Endometrial microvascular endothelial cells (primary cell): Measurements from ENCODE around the gene NUDT22. TPM values are rescaled to one million over a fixed set of nuclear protein-coding genes. Genes with fewer than 3 reads are reported as not detected.

Experiments used
- in situ Hi-C: cut with HindIII; loops from 2 replicates; pipeline ENCODE4 v1.10.0; 2017; ENCODE audit warnings: low sequenced_read_pairs, low pct_unique_long_range_greater_than_20kb; ENCODE audit errors: inconsistent ontology term
- total RNA-seq: library from RNA; depleted of rRNA; stranded (reverse); fragments of >200 nt; gene quantifications from one replicate; pipeline ENCODE4 v1.2.3, GENCODE V29; 2015; ENCODE audit errors: inconsistent ontology term

The NUDT22 gene
- total RNA-seq, 1 donor from 2014 or later = 61.4 TPM

GRCh38 chr11:64250415-64251015 lies 24.4 kb downstream of the NUDT22 start:
- in situ Hi-C loops = no loop called here

- in situ Hi-C loops = no loop called here
These were observed 25.1 kb downstream of the NUDT22 start, which contains the start of gene PLCB3 for GRCh38 chr11:64251016-64251752. Gene PLCB3, plus strand, starts transcription at chr11:64251530. Its CDS starts 120 bp downstream, at chr11:64251650.

DNA sequence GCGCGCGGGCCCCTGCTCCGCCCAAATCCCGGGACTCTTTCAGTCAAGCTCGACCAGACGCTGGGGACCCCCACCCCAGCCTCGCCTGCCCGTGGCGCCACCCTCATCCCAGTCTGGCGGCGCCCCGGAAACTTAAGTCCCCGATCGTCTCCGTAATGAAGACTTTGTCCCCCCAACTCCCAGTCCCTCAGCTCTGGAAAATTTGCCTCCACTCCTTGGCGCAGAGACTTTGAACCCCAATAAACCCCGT lies 25.6 kb downstream of the NUDT22 start:
- in situ Hi-C loops = no loop called here

- in situ Hi-C loops = no loop called here
These were observed 26.2 kb downstream of the NUDT22 start for GRCh38 chr11:64252003-64252872.

DNA sequence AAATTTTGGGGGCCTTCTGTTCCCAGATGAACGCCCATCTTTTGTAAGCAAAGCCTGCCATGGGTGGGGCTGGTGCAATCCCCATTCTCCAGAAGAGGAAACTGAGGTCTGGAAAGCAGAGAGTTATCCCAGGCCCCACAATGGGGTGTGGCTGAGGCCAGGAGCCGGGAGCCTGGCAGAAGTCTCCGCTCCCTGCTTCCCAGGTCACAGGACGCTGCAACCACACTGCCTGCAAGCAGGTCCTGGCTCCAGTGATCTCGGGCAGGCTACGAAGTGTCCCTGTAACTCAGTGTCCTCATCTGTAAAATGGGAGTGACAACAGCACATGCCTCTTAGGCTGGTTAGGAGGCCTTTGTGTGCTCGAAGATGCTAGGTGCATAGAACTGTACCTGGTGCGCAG lies 27.0 kb downstream of the NUDT22 start:
- in situ Hi-C loops = no loop called here

DNA sequence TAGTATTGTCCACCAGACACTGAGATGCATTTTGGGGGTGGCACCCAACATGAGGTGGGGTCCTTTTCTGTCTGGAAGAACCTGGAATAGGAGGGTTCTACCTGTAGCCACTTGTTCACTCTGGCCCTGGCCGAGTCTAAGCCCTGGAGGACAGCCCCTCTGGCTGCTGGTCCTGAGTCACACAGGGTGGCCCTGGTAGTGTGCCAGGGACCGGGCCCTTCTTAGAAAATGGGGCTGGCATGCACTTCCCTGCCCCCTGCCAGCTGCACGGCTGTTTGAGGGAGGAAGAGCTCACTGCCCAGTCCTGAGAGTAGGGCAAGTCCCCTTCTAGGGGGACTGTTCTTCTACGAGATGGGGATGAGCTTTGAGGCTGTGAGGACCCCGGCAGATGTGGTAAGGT lies 27.4 kb downstream of the NUDT22 start:
- in situ Hi-C loops = no loop called here

- in situ Hi-C loops = no loop called here
These were observed 28.3 kb downstream of the NUDT22 start for GRCh38 chr11:64254326-64254725.

DNA sequence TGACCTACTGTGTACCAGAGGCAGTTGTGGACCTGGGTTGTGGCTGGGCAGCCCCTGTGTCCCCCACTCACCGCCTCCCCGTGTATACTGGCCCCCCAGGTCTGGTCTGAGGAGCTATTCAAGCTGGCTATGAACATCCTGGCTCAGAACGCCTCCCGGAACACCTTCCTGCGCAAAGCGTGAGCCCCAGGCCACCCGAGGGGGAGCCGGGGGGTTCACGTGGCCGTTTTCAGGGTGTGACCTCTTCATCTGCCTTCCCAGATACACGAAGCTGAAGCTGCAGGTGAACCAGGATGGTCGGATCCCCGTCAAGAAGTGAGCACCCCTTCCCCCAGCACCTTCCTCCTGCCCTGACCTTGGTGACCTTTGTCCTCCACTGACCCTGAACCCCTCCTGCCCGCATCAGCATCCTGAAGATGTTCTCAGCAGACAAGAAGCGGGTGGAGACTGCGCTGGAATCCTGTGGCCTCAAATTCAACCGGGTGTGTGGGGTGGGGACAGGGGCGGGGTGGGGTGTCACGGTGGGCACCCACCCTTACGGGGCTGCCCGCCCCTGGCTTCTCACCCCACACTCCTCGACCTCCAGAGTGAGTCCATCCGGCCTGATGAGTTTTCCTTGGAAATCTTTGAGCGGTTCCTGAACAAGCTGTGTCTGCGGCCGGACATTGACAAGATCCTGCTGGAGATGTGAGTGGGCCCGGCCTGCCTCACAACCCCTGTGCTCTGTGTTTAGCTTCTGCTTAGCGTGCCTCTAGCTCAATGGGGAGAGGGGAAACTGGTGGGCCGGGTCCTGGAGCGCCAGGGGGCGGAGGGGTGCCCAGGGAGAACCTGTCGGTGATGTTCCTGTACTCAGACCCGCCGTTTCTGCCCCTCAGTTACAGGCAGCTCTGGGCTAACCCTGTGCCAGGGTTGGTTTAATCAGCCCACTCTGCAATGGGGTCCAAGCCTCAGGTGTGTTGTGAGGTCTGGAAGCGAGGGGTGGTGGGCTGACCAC lies 29.4 kb downstream of the NUDT22 start:
- in situ Hi-C loops = no loop called here

DNA sequence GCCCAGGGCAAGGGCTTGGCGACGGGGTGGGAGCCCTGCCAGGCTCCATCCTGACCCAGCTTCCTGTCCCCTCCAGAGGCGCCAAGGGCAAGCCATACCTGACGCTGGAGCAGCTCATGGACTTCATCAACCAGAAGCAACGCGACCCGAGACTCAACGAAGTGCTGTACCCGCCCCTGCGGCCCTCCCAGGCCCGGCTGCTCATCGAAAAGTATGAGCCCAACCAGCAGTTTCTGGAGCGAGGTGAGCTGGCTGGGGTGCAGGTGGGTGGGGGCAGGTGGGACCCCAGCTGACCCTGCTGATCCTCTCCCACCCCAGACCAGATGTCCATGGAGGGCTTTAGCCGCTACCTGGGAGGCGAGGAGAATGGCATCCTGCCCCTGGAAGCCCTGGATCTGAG lies 30.2 kb downstream of the NUDT22 start:
- in situ Hi-C loops = no loop called here

DNA sequence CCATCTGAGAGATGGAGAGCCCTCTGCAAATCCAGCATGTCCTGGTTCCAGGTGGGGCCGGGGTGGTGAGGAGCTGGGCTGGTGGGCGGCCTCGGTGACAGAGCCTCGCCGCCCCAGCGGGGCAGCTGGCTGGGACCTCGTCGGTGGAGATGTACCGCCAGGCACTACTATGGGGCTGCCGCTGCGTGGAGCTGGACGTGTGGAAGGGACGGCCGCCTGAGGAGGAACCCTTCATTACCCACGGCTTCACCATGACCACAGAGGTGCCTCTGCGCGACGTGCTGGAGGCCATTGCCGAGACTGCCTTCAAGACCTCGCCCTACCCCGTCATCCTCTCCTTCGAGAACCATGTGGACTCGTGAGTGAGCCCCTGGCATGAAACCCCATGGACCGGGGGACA lies 32.3 kb downstream of the NUDT22 start:
- in situ Hi-C loops = no loop called here

DNA sequence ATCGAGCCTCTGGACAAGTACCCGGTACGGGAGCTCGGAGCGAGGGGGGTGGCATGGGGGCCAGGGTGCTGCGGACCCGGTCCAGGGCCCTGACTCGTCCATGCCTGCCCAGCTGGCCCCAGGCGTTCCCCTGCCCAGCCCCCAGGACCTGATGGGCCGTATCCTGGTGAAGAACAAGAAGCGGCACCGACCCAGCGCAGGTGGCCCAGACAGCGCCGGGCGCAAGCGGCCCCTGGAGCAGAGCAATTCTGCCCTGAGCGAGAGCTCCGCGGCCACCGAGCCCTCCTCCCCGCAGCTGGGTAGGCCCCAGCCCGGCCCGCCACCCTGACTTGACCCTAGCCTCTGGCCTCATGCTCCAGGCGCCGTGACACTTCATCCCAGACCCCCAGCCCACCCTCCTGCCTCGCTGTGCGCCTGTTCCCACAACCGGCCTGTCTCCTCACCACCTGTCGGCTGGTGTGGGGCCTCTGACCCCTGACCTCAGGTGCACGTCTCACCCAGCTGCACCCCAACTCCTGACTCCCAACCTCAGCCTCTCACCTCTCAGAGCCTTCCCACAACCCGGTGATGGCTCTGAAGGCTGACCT lies 33.0 kb downstream of the NUDT22 start:
- in situ Hi-C loops = no loop called here

DNA sequence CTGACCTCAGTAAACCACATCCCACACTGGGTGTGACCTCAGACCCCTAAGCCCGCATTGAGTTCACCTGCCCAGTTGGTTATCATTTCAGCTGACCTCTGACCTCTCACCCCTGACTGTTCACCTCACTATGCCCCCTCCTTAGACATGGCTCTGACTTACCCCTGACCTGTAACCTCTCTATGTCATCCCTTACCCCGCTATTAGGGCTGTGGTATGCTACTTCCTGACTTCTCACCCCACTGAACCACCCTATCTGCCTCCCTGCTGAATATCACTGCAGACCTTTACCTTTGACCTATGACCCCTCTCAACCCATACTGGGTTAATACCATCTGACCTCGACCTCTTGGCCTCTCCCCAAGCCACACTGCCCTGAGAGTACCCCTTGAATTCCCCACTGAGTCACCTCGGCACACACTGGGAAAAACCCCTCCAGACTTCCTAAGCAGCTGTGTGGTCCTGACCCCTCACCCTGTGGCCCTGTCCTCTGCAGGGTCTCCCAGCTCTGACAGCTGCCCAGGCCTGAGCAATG lies 33.5 kb downstream of the NUDT22 start:
- in situ Hi-C loops = no loop called here

DNA sequence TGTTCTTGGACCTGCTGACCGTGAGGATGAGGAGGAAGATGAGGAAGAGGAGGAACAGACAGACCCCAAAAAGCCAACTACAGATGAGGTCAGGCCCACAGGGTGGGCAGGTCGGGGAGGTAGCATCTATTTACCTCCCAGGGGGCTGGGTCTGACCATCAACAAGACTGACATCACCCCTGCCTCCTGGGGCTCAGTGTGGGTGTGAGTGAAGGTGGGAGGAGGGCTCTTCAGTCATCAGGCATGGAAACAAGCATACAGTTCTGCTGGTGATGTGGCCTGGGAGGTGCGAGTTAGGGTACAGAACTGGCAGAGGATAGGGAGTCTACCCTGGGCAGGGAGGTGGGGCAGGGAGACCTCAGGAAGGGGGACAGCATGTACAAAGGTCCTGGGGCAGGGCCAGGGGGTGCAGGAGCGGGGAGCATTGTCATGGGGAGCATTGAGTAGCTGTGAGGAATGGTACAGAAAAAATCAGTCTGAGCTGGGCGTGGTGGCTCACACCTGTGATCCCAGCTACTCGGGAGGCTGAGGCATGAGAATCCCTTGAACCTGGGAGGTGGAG lies 34.2 kb downstream of the NUDT22 start:
- in situ Hi-C loops = no loop called here

GRCh38 chr11:64261556-64262080 lies 35.5 kb downstream of the NUDT22 start:
- in situ Hi-C loops = no loop called here

DNA sequence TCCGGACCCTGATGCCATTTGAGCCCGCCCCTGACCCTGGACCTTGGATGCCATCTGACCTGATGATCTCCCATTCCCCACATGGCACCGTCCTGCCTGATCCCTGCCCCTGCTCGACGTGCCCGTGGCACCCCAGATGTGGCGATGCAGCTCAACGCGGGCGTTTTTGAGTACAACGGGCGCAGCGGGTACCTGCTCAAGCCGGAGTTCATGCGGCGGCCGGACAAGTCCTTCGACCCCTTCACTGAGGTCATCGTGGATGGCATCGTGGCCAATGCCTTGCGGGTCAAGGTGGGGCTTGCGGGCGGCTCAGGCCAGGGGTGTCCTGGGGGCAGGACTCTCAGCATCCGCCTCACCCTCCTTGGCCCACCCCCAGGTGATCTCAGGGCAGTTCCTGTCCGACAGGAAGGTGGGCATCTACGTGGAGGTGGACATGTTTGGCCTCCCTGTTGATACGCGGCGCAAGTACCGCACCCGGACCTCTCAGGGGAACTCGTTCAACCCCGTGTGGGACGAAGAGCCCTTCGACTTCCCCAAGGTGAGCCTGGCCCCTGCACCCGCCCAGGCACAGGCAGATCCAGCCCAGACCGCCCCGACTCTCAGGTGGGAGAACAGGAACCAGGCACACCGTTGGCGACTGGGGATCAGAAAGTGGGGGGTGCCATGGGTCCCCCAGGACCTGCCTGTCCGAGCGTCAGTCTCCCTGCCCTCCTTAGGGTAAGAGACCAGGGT lies 36.4 kb downstream of the NUDT22 start:
- in situ Hi-C loops = no loop called here

DNA sequence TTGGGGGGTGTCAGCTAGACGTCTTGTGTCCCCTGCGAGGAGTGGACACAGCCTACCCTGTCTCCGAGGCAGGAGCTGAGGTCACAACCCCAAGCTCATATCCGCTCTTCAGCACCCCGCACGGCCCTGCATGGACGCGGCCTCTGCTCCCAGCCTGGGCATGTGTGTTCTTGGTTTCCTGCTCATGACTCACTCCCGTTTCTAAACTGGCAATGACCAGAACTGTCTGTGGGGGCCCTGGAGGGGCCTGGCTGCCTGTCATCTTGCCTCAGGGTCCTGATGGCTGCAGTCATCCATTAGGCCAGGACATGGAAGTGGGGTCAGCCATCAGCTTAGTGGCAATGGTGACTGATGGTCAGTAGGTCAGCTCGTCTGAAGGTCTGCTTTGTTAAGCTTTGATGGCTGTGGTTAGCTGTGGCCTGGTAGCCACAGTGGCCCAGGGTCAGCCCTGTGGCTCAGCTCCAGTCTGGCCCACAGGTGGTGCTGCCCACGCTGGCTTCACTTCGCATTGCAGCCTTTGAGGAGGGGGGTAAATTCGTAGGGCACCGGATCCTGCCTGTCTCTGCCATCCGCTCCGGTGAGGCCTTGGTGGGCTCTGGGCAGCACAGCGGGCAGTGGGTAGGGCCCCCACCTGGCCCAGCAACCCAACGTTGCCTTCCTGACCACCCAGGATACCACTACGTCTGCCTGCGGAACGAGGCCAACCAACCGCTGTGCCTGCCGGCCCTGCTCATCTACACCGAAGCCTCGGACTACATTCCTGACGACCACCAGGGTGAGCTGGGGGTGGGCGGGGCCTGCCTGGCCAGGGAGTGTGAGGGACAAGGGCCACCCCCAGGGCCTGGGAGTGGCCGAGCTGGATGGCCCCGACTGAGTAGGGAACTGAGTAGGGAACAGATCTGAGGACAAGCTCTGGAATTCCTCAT lies 37.2 kb downstream of the NUDT22 start:
- in situ Hi-C loops = no loop called here
